Measurements from ENCODE around the gene HDAC9. TPM values are rescaled to one million over a fixed set of nuclear protein-coding genes. Genes with fewer than 3 reads are reported as not detected.

Gene HDAC9
- total RNA-seq, 1 donor from 2014 or later, result 27.6 TPM

GRCh38 chr7:18952846-18953245 is 457.3 kb downstream of the HDAC9 start:
- Histone ChIP-seq H3K4me2 (ENCODE audit: low read length) (no peak overlapping the region), H3K4me3 (ENCODE audit: insufficient read depth, low read depth, low read length) (no peak overlapping the region), H3K9ac (ENCODE audit: low read length) (no peak overlapping the region), H3K79me2 (ENCODE audit: insufficient read depth, low read length) (no peaks in the 10 kb centered on the region), H3K9me3 (ENCODE audit: insufficient read depth, low read depth, low read length) (no peaks in the 10 kb centered on the region), H3K36me3 (ENCODE audit: insufficient read depth, low read length) (no peaks in the 10 kb centered on the region), H3K4me1 (ENCODE audit: insufficient read depth, low read length) (no peaks in the 10 kb centered on the region), H4K20me1 (ENCODE audit: insufficient read depth, low read length) (no peaks in the 10 kb centered on the region), H3K27me3 (ENCODE audit: insufficient read depth, low read length) (no peaks in the 10 kb centered on the region), H2AFZ (ENCODE audit: low read depth, low read length) (no peak overlapping the region), H3K27ac (ENCODE audit: low read depth, low read length) (no peak overlapping the region)
- peaks cover 1% of the 10 kb centered on the region for H3K9me3 Mint-ChIP-seq (ENCODE audit: unreplicated experiment)
- DNase-seq (ENCODE audit: low read depth), result no peak
- TF ChIP-seq CTCF (IDR thresholded peaks at IDR 0.05; ENCODE audit: insufficient read depth, low read depth, low read length) (no peak), EZH2 (IDR thresholded peaks at IDR 0.05; ENCODE audit: insufficient read depth, low read length) (no peak)
- H3K27me3 Mint-ChIP-seq (ENCODE audit: low read depth, unreplicated experiment), result no peaks in the 10 kb centered on the region
- H3K4me1 Mint-ChIP-seq (ENCODE audit: low read depth, unreplicated experiment), result peaks cover 5% of the 10 kb centered on the region
- no peak for FAIRE-seq
- H3K27ac Mint-ChIP-seq (ENCODE audit: unreplicated experiment), result no peak overlapping the region
- no peaks in the 10 kb centered on the region for H3K36me3 Mint-ChIP-seq (ENCODE audit: low read depth, unreplicated experiment)
- no peak overlapping the region for H3K4me3 Mint-ChIP-seq (ENCODE audit: unreplicated experiment)

GRCh38 chr7:18958627-18959026 is 463.1 kb downstream of the HDAC9 start:
- Histone ChIP-seq H3K9me3 (ENCODE audit: insufficient read depth, low read depth, low read length) (no peaks in the 10 kb centered on the region), H4K20me1 (ENCODE audit: insufficient read depth, low read length) (no peaks in the 10 kb centered on the region), H3K9ac (ENCODE audit: low read length) (no peak overlapping the region), H3K4me3 (ENCODE audit: insufficient read depth, low read depth, low read length) (no peak overlapping the region), H3K79me2 (ENCODE audit: insufficient read depth, low read length) (no peaks in the 10 kb centered on the region), H3K27ac (ENCODE audit: low read depth, low read length) (no peak overlapping the region), H3K4me1 (ENCODE audit: insufficient read depth, low read length) (peaks cover 8% of the 10 kb centered on the region), H2AFZ (ENCODE audit: low read depth, low read length) (no peak overlapping the region), H3K27me3 (ENCODE audit: insufficient read depth, low read length) (no peaks in the 10 kb centered on the region), H3K4me2 (ENCODE audit: low read length) (no peak overlapping the region), H3K36me3 (ENCODE audit: insufficient read depth, low read length) (no peaks in the 10 kb centered on the region)
- no peaks in the 10 kb centered on the region for H3K36me3 Mint-ChIP-seq (ENCODE audit: low read depth, unreplicated experiment)
- H3K4me1 Mint-ChIP-seq (ENCODE audit: low read depth, unreplicated experiment), result peaks cover 9% of the 10 kb centered on the region
- TF ChIP-seq EZH2 (IDR thresholded peaks at IDR 0.05; ENCODE audit: insufficient read depth, low read length) (no peak), CTCF (IDR thresholded peaks at IDR 0.05; ENCODE audit: insufficient read depth, low read depth, low read length) (no peak)
- DNase-seq (ENCODE audit: low read depth), result peak; percentile 81
- FAIRE-seq, result peak; percentile 99
- H3K27ac Mint-ChIP-seq (ENCODE audit: unreplicated experiment), result no peak overlapping the region
- peaks cover 1% of the 10 kb centered on the region for H3K9me3 Mint-ChIP-seq (ENCODE audit: unreplicated experiment)
- no peak overlapping the region for H3K4me3 Mint-ChIP-seq (ENCODE audit: unreplicated experiment)
- no peaks in the 10 kb centered on the region for H3K27me3 Mint-ChIP-seq (ENCODE audit: low read depth, unreplicated experiment)

- TF ChIP-seq CTCF (IDR thresholded peaks at IDR 0.05; ENCODE audit: insufficient read depth, low read depth, low read length) (no peak), EZH2 (IDR thresholded peaks at IDR 0.05; ENCODE audit: insufficient read depth, low read length) (no peak)
- Histone ChIP-seq H3K9ac (ENCODE audit: low read length) (no peak overlapping the region), H3K36me3 (ENCODE audit: insufficient read depth, low read length) (no peaks in the 10 kb centered on the region), H2AFZ (ENCODE audit: low read depth, low read length) (no peak overlapping the region), H3K4me1 (ENCODE audit: insufficient read depth, low read length) (peaks cover 8% of the 10 kb centered on the region), H3K27ac (ENCODE audit: low read depth, low read length) (no peak overlapping the region), H3K9me3 (ENCODE audit: insufficient read depth, low read depth, low read length) (no peaks in the 10 kb centered on the region), H4K20me1 (ENCODE audit: insufficient read depth, low read length) (no peaks in the 10 kb centered on the region), H3K27me3 (ENCODE audit: insufficient read depth, low read length) (no peaks in the 10 kb centered on the region), H3K79me2 (ENCODE audit: insufficient read depth, low read length) (no peaks in the 10 kb centered on the region), H3K4me3 (ENCODE audit: insufficient read depth, low read depth, low read length) (no peak overlapping the region), H3K4me2 (ENCODE audit: low read length) (no peak overlapping the region)
- no peak overlapping the region for H3K4me3 Mint-ChIP-seq (ENCODE audit: unreplicated experiment)
- no peak overlapping the region for H3K27ac Mint-ChIP-seq (ENCODE audit: unreplicated experiment)
- no peaks in the 10 kb centered on the region for H3K27me3 Mint-ChIP-seq (ENCODE audit: low read depth, unreplicated experiment)
- FAIRE-seq, result peak; percentile 75
- H3K9me3 Mint-ChIP-seq (ENCODE audit: unreplicated experiment), result peaks cover 1% of the 10 kb centered on the region
- no peaks in the 10 kb centered on the region for H3K36me3 Mint-ChIP-seq (ENCODE audit: low read depth, unreplicated experiment)
- H3K4me1 Mint-ChIP-seq (ENCODE audit: low read depth, unreplicated experiment), result peaks cover 9% of the 10 kb centered on the region
- no peak for DNase-seq (ENCODE audit: low read depth)
Observed at GRCh38 chr7:18960725-18961124, 465.2 kb downstream of the HDAC9 start.

All from astrocyte (in vitro differentiated cells and primary cell).